Prostate gland (tissue), 2 donors: ENCODE results near the gene RANBP1.

Experiments used
- POLR2A ChIP-seq: fragments of 450-650 bp; IDR thresholded peaks from one replicate; pipeline ENCODE4 v1.6.1; 2016; ENCODE audit warnings: antibody characterized with exemption, mild to moderate bottlenecking
- TF ChIP-seq, protein P1 (sequence below), 4 experiments: fragments of 200-600 bp in 2 of 4; fragments of 450-650 bp in 2 of 4; sonication (generic) in 2 of 4; IDR thresholded peaks; 1 replicate in 3 of 4; 2 replicates in 1 of 4; pipeline ENCODE4 v1.5.1; 2016 to 2019; ENCODE audit warnings: antibody characterized with exemption in 4 of 4, mild to moderate bottlenecking in 2 of 4, moderate library complexity in 2 of 4

DNA sequence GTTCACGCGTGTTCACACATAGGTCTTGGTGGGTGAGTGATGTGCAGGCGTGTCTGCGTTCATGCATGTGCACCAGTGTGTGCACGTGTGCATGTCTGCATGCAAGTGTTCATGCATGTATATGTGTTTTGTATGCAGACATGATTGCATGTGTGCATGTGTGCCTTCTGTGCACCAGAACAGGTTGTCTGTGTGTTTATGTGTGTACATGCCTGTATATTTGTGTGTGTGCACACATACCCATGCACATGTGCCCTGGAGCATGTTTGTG is 20.6 kb downstream of the RANBP1 start:
- TF ChIP-seq, protein P1, sequence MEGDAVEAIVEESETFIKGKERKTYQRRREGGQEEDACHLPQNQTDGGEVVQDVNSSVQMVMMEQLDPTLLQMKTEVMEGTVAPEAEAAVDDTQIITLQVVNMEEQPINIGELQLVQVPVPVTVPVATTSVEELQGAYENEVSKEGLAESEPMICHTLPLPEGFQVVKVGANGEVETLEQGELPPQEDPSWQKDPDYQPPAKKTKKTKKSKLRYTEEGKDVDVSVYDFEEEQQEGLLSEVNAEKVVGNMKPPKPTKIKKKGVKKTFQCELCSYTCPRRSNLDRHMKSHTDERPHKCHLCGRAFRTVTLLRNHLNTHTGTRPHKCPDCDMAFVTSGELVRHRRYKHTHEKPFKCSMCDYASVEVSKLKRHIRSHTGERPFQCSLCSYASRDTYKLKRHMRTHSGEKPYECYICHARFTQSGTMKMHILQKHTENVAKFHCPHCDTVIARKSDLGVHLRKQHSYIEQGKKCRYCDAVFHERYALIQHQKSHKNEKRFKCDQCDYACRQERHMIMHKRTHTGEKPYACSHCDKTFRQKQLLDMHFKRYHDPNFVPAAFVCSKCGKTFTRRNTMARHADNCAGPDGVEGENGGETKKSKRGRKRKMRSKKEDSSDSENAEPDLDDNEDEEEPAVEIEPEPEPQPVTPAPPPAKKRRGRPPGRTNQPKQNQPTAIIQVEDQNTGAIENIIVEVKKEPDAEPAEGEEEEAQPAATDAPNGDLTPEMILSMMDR (IDR thresholded peaks at IDR 0.05): no peak
- no peak for TF ChIP-seq POLR2A
